GM21786 (cell line): ENCODE measurements around the gene CALML5.

ENCODE experiments used
- ATAC-seq: cut with Tn5 transposase; IDR thresholded peaks from one replicate; pipeline ENCODE4 v1.9.1; 2021; ENCODE audit not compliant: unreplicated experiment

The CALML5 gene

GRCh38 chr10:5499493-5500140 lies at the start of gene CALML5:
Gene CALML5 (minus strand): TSS chr10:5499570. CDS start chr10:5499438, 132 bp downstream.
- ATAC-seq: no peak

GRCh38 chr10:5547931-5548660 lies 48.7 kb upstream of the CALML5 start:
- no peak for ATAC-seq

GRCh38 chr10:5547681-5547930 lies 48.2 kb upstream of the CALML5 start:
- no peak for ATAC-seq

GRCh38 chr10:5546891-5547680 lies 47.7 kb upstream of the CALML5 start:
- ATAC-seq: no peak

- ATAC-seq: no peak
Observed at GRCh38 chr10:5545778-5546710, 46.7 kb upstream of the CALML5 start.

GRCh38 chr10:5545426-5545777 lies 46.0 kb upstream of the CALML5 start:
- ATAC-seq: no peak

GRCh38 chr10:5545011-5545410 lies 45.6 kb upstream of the CALML5 start:
- ATAC-seq: no peak

- ATAC-seq: no peak
Observed at GRCh38 chr10:5544216-5544805, 44.9 kb upstream of the CALML5 start.

- no peak for ATAC-seq
Observed at GRCh38 chr10:5543623-5544022, 44.3 kb upstream of the CALML5 start.

- ATAC-seq: no peak
Observed at GRCh38 chr10:5542100-5542499, 42.7 kb upstream of the CALML5 start.

- no peak for ATAC-seq
Observed at GRCh38 chr10:5540891-5541290, 41.5 kb upstream of the CALML5 start.

GRCh38 chr10:5540080-5540479 lies 40.7 kb upstream of the CALML5 start:
- ATAC-seq: no peak

GRCh38 chr10:5538892-5539651 lies 39.7 kb upstream of the CALML5 start:
- no peak for ATAC-seq

GRCh38 chr10:5538446-5538845 lies 39.1 kb upstream of the CALML5 start:
- ATAC-seq: no peak

GRCh38 chr10:5537684-5538083 lies 38.3 kb upstream of the CALML5 start:
- no peak for ATAC-seq

GRCh38 chr10:5536486-5537081 lies 37.2 kb upstream of the CALML5 start:
- ATAC-seq: no peak

- ATAC-seq: no peak
Observed at GRCh38 chr10:5534880-5535856, 35.8 kb upstream of the CALML5 start.

- ATAC-seq: no peak
Observed at GRCh38 chr10:5534051-5534821, 34.9 kb upstream of the CALML5 start.
